Hepatic stellate cell (primary cell): Measurements from ENCODE around the gene ZC3H7B.

Experiments
- DNase-seq: peaks from one replicate; pipeline ENCODE4 v3.0.0; 2011; ENCODE audit warnings: low spot score

Gene ZC3H7B

GRCh38 chr22:41327124-41327523 is 25.8 kb downstream of the ZC3H7B start:
- no peak for DNase-seq

DNA sequence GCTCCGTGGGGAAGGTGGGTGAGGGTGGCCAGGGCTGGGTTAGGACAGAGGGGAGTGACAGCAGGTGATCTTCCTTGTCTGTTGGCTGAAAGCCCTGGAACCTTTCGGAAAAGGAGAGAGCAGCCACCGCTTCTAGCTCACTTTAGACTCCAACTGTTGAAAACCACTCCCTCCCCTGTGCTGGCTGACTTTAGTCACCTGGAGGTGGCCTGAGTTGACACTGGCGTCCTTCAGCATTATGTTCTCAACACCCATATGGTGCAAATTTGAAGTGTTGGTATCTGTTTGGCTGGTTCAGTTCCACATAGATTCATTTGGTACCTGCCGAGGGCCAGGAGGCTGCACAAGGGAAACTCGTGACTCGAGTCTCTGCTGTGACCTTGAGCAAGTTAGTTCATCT is 28.8 kb downstream of the ZC3H7B start:
- DNase-seq = no peak

- no peak for DNase-seq
Measured at GRCh38 chr22:41332217-41332939, 31.1 kb downstream of the ZC3H7B start.

DNA sequence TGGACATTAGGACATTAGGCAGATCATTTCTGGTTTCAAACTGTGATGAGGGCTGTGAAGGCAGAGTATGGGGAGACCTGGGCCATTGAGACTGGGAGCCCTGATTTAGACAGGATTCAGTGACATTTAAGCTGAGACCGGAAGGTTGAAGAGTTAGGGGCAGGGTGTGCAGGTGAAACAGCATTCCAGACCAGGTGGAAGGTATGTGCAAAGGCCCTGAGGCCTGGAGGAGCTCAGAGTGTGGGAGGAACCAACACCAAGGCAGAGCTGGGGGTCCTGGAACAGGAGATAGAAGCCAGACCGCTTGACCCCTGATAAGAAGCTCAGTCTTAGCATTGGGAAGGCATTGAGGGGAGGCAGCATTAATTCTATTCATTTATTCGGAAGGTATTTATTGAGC is 32.5 kb downstream of the ZC3H7B start:
- no peak for DNase-seq

GRCh38 chr22:41334215-41334614 is 32.9 kb downstream of the ZC3H7B start:
- DNase-seq = no peak

DNA sequence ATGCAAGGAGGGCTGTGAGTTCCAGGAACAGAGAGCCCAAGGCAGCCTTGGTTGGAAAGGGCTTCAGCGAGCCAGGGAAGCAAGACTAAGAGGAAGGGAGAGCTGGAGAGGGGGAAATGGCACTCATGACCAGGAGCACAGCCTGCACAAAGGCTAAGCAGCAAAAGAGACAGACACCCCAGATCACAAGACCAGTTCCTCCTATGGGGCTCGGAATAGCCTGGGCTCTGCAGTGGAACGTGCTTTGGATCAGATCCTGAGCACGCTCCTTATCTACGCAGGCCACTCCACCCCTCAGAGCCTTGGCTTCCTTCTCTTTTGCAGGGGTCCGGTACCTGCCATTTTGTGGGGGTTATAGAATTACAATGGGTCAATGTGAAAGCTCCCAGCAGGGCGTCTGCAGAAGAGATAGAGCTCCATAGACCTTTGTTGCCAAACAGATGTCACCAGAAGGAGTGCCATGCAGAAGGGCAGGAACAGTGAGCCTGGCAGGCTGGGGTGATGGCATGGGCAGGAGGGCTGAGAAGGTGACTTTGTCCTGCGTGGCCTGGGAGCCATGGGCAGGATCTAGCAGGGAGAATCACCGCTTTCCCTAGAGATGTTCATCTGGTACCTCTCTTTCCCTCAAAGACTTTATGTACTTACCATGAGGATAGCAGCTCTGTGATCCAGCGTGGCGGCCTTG is 33.8 kb downstream of the ZC3H7B start:
- DNase-seq = no peak

DNA sequence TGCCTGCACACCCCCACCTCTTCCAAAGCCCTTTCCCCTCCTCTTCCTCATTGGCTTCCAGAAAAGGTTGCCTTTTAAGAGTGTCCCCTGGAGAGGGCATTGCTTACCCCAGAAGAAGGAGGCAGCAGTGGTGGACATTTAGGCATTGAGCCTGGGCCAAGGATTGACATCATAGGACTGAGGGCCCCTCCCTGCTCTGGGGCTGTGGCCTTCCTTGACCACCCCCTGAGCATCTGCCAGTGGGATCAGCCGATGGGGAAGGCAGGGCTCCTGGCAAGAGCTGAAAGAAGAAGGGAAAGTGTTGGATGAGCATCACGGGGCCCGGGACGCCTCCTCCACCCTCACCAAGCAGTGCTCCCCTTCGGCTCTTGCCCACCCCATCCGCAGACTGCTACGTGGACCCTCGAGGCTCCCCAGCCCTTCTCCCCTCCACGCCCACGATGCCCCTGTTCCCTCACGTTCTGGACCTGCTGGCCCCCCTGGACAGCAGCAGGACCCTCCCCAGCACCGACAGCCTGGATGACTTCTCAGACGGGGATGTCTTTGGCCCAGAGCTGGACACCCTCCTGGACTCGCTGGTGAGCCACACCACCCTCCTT is 37.4 kb downstream of the ZC3H7B start:
- no peak for DNase-seq

DNA sequence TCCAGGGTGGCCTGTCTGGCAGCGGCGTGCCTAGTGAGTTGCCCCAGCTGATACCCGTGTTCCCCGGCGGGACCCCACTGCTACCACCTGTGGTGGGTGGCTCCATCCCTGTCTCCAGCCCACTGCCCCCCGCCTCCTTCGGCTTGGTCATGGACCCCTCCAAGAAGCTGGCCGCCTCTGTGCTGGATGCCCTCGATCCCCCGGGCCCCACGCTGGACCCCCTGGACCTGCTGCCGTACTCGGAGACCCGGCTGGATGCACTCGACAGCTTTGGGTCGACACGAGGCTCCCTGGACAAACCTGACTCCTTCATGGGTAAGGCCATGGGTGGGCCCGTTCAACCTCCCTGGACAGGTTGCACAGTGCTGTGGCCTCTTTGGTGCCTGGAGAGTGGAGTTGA is 38.5 kb downstream of the ZC3H7B start:
- DNase-seq = no peak

- no peak for DNase-seq
Measured at GRCh38 chr22:41340357-41340756, 39.0 kb downstream of the ZC3H7B start.

DNA sequence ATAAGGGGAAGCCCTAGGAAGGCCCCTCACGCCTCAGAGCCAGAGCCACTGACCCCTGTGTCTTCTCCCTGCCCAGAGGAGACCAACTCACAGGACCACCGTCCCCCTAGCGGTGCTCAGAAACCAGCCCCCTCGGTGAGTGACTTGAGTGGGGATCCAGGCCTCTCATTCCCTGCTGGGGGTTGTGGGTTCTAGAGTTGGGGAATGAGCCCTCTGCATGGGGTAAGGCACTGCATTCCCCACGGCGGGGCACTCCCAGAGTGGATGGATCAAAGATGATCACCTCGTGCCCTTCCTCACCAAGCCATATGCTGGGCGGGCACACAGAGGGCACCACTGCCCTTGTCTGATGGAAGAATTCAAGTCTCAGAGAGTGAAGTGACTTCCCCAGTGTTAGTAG is 39.7 kb downstream of the ZC3H7B start:
- DNase-seq = no peak

DNA sequence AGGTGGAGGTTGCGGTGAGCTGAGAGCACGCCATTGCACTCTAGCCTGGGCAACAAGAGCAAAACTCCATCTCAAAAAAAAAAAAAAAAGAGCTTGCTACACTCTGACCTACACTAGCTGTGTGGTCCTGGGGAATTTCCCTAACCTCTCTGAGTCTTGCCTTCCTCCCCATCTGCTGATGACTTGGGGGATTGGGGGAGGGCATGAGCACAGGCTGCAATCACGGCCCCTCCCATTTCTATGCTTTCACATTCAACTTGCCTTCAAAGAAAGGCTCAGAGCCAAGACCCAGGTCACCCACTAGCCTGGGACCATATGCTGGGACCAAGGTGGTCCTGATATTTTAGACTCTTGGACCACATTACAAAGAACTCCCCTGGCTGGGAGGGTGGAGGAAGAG is 40.7 kb downstream of the ZC3H7B start:
- no peak for DNase-seq

- DNase-seq = no peak
Measured at GRCh38 chr22:41343300-41343699, 42.0 kb downstream of the ZC3H7B start.

- DNase-seq = no peak
Measured at GRCh38 chr22:41343717-41344116, 42.4 kb downstream of the ZC3H7B start.

DNA sequence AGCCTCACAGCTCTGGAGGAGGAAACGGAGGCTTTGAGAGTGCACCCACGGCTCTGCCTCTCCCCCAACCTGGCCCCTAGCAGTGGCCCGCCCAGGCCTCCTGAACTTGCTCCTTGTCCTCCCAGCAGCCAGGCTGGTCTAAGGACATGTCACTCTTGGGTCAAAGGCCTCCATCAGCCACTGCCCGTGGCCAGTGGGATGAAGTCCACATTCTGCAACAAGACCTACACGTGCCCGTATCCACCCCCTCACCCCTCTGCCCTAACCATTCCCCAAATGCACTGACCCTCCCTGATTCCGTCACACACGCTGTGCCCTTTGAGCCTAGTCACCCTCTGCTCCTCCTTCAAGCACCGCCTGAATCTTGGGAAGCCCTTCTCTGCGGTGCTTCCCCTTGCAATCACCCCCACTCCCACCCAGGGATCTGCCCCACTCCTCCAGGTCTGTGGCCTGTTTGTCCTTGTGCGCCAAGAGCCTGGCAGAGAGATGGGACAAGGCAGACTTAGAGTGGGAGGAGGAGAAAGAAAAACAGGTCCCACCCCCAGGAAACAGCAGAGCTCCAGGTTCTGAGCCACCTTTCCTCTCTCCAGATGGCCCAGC is 43.0 kb downstream of the ZC3H7B start:
- no peak for DNase-seq

GRCh38 chr22:41345807-41346335 is 44.5 kb downstream of the ZC3H7B start:
- no peak for DNase-seq

GRCh38 chr22:41347066-41347859 is 45.9 kb downstream of the ZC3H7B start:
- no peak for DNase-seq

- no peak for DNase-seq
Measured at GRCh38 chr22:41348964-41349484, 47.7 kb downstream of the ZC3H7B start.

- peak; percentile 62 for DNase-seq
Measured at GRCh38 chr22:41350087-41350486, 48.8 kb downstream of the ZC3H7B start.

- no peak for DNase-seq
Measured at GRCh38 chr22:41351011-41351410, 49.7 kb downstream of the ZC3H7B start.

DNA sequence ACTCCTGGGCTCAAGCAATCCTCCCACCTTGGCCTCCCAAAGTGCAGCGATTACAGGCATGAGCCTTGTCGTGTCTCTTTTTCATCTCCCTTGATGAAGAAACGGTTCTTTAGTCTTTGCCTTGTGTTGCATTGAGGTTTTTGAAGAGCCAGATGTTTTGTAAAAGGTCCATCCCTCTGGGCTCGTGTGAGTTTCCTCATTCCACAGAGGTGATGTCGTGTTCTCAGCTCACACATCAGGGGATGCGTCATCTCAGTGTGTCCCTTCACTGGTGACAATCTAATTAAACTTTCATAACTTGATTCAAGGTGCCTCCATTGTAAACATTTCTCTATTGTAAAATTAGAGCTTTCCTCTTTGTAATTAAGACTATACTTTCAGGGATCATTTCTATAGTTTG is 50.7 kb downstream of the ZC3H7B start:
- peak; percentile 58 for DNase-seq

DNA sequence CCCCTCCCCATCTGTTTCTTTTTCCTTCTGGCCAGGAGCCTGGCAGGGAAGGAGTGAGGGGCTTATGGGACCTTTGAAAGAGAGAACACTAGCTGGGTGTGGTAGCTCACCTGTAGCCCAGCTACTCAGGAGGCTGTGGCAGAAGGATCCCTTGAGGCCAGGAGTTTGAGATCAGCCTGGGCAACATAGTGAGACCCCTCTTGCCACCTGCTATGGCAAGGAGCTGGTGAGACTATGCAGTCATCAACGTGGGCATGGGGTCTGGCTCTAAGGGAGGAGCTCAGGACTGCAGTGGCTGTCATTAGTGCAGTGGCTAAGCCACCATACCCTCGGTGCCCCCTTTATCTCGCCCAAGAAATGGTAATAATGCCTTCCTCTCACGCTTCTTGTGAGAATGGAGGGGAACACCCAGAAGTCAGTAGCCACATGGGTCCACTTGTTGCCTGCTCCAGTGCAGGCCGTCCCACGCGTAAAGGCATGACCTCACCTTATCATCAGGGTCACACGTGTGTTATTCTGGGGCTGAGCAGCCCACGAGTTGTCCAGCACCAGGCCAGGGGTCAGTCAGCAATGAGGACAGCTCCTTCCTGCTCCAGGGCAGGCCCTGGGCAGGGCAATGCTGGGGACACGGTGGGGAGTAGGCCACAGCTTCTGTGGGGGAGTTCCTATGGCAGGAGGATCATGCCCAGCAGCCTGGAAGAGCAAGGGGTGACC is 52.7 kb downstream of the ZC3H7B start:
- DNase-seq = no peak
